ENCODE results near the gene EFR3B. TPM values are rescaled to one million over a fixed set of nuclear protein-coding genes. Genes with fewer than 3 reads are reported as not detected.

Gene EFR3B
- total RNA-seq, 1 donor from 2014 or later = 0.07 TPM

GRCh38 chr2:25056098-25056821 lies 14.4 kb downstream of the EFR3B start:
- ChIA-PET CTCF (no interaction called here), POLR2A (interaction anchor here (0.7 kb wide), 1 partner anchor 409 kb away, joined by 3 read pairs; no protein-coding TSS in a partner anchor)
- intact Hi-C loops (cut with micrococcal nuclease) = no loop called here
- H3K4me3 Mint-ChIP-seq = no peak overlapping the region
- H3K27me3 Mint-ChIP-seq = peaks cover 6% of the 10 kb centered on the region
- no peaks in the 10 kb centered on the region for H3K9me3 Mint-ChIP-seq
- TF ChIP-seq CTCF (IDR thresholded peaks at IDR 0.05) = no peak
- no peak overlapping the region for H3K27ac Mint-ChIP-seq
- ATAC-seq (ENCODE audit: low read depth) (no peak), DNase-seq (no peak)
- H3K36me3 Mint-ChIP-seq (ENCODE audit: low read depth) = no peaks in the 10 kb centered on the region
- H3K4me1 Mint-ChIP-seq = no peaks in the 10 kb centered on the region

- Mint-ChIP-seq H3K4me1 (peaks cover 7% of the 10 kb centered on the region), H3K27ac (no peak overlapping the region), H3K9me3 (peaks cover 4% of the 10 kb centered on the region), H3K4me3 (no peak overlapping the region), H3K27me3 (no peaks in the 10 kb centered on the region), H3K36me3 (ENCODE audit: low read depth) (no peaks in the 10 kb centered on the region)
- intact Hi-C loops (cut with micrococcal nuclease) = no loop called here
- TF ChIP-seq CTCF (IDR thresholded peaks at IDR 0.05) = no peak
- CTCF ChIA-PET = no interaction called here
- DNase-seq = no peak
- POLR2A ChIA-PET = no interaction called here
- ATAC-seq (ENCODE audit: low read depth) = no peak
Measured at GRCh38 chr2:25062511-25062917, 20.6 kb downstream of the EFR3B start.

- ATAC-seq (ENCODE audit: low read depth) (no peak), DNase-seq (no peak)
- H3K9me3 Mint-ChIP-seq = peaks cover 4% of the 10 kb centered on the region
- TF ChIP-seq CTCF (IDR thresholded peaks at IDR 0.05) = no peak
- intact Hi-C loops (cut with micrococcal nuclease) = no loop called here
- no peak overlapping the region for H3K27ac Mint-ChIP-seq
- H3K27me3 Mint-ChIP-seq = no peaks in the 10 kb centered on the region
- H3K4me3 Mint-ChIP-seq = no peak overlapping the region
- no peaks in the 10 kb centered on the region for H3K36me3 Mint-ChIP-seq (ENCODE audit: low read depth)
- peaks cover 7% of the 10 kb centered on the region for H3K4me1 Mint-ChIP-seq
- ChIA-PET CTCF (no interaction called here), POLR2A (interaction anchor here (0.6 to 1.3 kb wide), 2 partner anchors 20 to 209 kb away, joined by 3 read pairs; no protein-coding TSS in a partner anchor)
Measured at GRCh38 chr2:25063876-25064660, 22.2 kb downstream of the EFR3B start.

- H3K27ac Mint-ChIP-seq = no peak overlapping the region
- H3K4me3 Mint-ChIP-seq = no peak overlapping the region
- peaks cover 7% of the 10 kb centered on the region for H3K4me1 Mint-ChIP-seq
- no peaks in the 10 kb centered on the region for H3K36me3 Mint-ChIP-seq (ENCODE audit: low read depth)
- CTCF ChIA-PET = no interaction called here
- H3K9me3 Mint-ChIP-seq = peaks cover 4% of the 10 kb centered on the region
- DNase-seq (no peak), ATAC-seq (ENCODE audit: low read depth) (no peak)
- intact Hi-C loops (cut with micrococcal nuclease) = no loop called here
- TF ChIP-seq CTCF (IDR thresholded peaks at IDR 0.05) = no peak
- POLR2A ChIA-PET = no interaction called here
- no peaks in the 10 kb centered on the region for H3K27me3 Mint-ChIP-seq
Measured at GRCh38 chr2:25065768-25066167, 23.9 kb downstream of the EFR3B start.

GRCh38 chr2:25066455-25066854 lies 24.6 kb downstream of the EFR3B start:
- DNase-seq = no peak
- Mint-ChIP-seq H3K4me3 (no peak overlapping the region), H3K36me3 (ENCODE audit: low read depth) (no peaks in the 10 kb centered on the region), H3K27ac (no peak overlapping the region), H3K27me3 (no peaks in the 10 kb centered on the region), H3K4me1 (peaks cover 7% of the 10 kb centered on the region), H3K9me3 (peaks cover 4% of the 10 kb centered on the region)
- no peak for TF ChIP-seq CTCF (IDR thresholded peaks at IDR 0.05)
- intact Hi-C loops (cut with micrococcal nuclease) = no loop called here
- CTCF ChIA-PET = no interaction called here
- POLR2A ChIA-PET = no interaction called here
- no peak for ATAC-seq (ENCODE audit: low read depth)
